AG09319 (cell line): ENCODE results near the gene MOK.
"Not testable (repeated sequence)": the region's sequence is repeated elsewhere in the genome, so short reads cannot be mapped to it uniquely, and the experiment has no call there.

Experiments used
- DNase-seq: peaks from one replicate; pipeline ENCODE4 v3.0.0-alpha.2; 2010; ENCODE audit warnings: low read depth; ENCODE audit errors: extremely low read depth
- TF ChIP-seq, protein P1 (sequence below): IDR thresholded peaks from 2 replicates; pipeline ENCODE4 v1.5.1; 2011; ENCODE audit warnings: low read depth, mild to moderate bottlenecking, inconsistent platforms, low read length, moderate library complexity

Gene MOK

DNA sequence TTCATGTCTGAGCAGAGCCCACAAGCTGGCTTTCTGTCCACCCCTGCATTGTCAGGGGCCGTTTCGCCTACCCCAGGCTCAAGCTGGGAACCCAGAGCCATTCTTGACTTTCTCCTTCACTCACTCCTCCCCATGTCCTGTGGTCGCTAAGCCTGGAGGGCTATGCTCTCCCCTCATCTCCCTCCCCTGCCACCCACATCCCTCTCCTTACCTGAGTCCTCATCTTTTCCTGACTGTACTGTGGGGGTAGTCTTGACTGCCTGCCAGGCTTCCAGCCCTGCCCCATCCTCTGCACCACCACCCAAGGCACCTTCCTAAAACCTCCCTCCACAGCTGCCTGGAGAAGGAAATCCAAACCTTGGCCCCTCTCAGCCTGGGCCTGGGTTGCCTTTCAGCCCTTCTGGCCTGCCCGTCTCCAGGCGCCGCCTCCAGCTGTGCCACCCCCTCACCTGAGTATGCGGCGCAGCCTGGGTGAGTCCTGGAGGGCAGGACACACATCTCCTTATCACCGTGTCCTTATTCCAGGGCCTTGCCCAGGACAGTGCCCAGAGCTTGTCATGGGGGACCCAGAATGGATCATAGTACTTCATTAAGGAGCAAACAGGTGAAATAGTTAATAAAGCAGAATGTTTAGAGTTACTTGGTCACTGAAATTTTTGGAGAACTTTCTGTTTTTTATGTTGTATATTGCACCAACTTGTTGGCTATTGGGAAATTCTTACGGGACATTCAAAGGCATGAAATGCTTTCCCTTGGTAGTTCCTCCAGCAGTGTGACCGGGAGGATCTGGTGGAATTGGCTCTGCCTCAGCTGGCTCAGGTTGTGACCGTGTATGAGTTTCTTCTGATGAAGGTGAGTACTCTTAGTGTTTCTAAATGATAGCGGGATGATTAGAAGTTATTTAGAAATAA lies 29.1 kb upstream of the MOK start:
- TF ChIP-seq, protein P1, sequence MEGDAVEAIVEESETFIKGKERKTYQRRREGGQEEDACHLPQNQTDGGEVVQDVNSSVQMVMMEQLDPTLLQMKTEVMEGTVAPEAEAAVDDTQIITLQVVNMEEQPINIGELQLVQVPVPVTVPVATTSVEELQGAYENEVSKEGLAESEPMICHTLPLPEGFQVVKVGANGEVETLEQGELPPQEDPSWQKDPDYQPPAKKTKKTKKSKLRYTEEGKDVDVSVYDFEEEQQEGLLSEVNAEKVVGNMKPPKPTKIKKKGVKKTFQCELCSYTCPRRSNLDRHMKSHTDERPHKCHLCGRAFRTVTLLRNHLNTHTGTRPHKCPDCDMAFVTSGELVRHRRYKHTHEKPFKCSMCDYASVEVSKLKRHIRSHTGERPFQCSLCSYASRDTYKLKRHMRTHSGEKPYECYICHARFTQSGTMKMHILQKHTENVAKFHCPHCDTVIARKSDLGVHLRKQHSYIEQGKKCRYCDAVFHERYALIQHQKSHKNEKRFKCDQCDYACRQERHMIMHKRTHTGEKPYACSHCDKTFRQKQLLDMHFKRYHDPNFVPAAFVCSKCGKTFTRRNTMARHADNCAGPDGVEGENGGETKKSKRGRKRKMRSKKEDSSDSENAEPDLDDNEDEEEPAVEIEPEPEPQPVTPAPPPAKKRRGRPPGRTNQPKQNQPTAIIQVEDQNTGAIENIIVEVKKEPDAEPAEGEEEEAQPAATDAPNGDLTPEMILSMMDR, result no peak
- no peak for DNase-seq

DNA sequence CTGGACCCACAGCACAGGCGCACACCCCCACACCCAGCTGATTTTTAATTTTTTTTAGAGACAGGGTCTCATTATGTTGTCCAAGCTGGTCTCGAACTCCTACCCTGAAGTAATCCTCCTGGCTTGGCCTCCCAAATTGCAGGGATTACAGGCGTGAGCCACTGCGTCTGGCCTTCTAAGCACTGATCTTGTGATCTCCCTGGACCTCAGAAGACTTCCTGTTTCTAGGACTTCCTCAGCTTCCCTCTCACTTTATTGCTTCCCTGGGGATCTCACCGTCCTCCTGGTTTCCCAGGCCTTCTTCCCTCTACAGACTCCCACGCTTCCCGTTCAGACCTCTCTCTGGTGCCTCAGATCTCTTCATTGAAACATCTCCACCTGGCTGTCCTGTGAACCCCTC lies 28.4 kb upstream of the MOK start:
- no peak for DNase-seq
- TF ChIP-seq, protein P1, result no peak

DNA sequence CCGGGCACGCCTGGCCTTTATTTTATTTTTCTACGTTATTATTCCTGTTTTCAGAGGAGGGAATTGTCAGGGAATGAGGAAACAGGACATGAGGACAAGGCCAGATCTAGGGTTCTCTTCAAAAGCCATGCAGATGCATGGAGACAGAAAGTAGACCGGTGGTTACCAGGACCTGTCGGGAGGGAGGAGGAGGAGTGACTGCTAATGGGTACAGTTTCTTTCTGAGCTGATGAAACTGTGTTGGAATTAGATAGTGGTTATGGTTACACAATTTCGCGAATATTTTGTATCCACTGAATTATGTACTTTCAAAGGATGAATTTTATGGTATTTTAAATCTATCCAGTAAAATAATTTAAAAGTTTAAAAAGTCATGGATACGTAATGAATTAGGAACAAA lies 25.8 kb upstream of the MOK start:
- no peak for DNase-seq
- TF ChIP-seq, protein P1, result no peak

DNA sequence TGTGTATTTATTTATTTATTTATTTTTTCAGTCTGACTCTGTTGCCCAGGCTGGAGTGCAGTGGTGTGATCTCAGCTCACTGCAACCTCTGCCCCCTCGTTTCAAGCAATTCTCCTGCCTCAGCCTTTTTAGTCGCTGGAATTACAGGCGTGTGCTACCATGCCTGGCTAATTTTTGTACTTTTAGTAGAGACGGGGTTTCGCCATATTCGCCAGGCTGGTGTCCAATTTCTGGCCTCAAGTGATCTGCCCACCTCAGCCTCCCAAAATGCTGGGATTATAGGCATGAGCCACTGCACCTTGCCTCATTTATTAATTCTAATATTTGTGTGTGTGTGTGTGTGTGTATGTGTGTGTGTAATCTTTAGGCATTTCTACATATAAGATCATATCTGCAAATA lies 24.4 kb upstream of the MOK start:
- DNase-seq, result not testable (repeated sequence)

DNA sequence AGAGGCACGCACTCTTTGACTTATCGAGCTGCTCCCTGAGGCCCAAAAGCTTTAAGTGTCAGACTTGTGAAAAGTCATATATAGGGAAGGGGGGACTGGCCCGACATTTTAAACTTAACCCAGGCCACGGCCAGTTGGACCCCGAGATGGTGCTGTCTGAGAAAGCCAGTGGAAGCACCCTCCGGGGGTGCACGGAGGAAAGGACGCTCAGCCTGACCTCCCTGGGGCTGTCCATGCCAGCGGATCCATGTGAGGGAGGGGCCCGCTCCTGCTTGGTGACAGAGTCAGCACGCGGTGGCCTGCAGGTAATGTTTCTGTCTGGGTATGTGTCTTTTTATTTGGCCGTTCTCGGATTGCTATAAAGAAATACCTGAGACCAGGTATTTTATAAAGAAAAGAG lies 21.6 kb upstream of the MOK start:
- TF ChIP-seq, protein P1, result no peak
- DNase-seq, result no peak

DNA sequence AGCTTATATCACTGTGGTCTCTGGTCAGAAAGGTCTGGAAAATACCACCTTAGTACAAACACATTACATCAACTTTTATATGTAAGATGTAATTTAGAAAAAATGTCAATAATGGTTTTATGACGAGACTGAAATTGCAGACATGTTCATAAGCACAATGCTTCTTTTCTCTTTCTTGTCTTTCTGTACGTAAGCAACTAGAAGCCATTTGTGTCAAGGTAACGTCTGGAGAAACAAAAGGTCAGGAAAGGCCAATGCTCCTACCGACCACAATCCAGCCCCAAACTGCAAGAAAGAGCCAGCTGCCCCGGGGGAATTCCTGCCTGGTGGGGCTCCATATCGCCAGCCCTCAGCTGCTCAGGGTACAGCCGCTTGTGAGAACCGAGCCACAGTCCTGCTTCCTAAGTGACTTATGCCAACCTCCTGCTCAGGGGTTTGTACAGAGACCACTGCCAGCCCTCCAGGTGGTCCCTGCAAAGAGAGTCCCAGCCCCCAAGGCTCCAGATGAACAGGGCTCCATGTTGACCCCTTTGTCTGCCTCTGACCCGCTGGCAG lies 20.9 kb upstream of the MOK start:
- no peak for DNase-seq
- TF ChIP-seq, protein P1, result no peak

DNA sequence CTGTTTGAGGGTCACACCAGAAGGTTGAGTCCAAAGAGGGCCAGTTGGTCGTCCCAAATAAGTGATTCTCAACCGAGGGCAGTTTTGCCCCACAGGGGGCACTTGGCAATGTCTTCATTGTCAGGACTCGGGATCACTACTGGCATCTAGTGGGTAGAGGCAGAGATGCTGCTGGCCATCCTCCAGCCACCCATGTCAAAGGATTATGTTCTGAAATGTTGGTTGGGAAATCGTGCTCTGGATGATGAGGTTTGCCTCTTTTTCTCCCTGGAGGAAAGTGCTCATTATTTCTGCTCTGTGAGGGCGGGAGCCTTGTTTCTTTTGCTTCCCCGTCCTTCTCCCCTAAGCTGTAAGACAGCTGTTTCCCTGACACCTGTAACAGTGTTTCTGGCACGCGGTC lies 18.1 kb upstream of the MOK start:
- DNase-seq, result peak; percentile 59
- TF ChIP-seq, protein P1, result peak; percentile 69
